A549 treated with Hydrocortisone at 1 μM for 4 hours (cell line): ENCODE measurements around the gene HSBP1L1. TPM values are rescaled to one million over a fixed set of nuclear protein-coding genes. Genes with fewer than 3 reads are reported as not detected.

ENCODE experiments used
- total RNA-seq: library from RNA; stranded (reverse); fragments of 200-300 nt; extraction: Qiagen RNA extraction; gene quantifications from 5 replicates; pipeline ENCODE4 v1.2.3, GENCODE V29; 2022

HSBP1L1 gene
- total RNA-seq, result 9.4 to 14.5 TPM (median 13.6 TPM) in 5 replicates

DNA sequence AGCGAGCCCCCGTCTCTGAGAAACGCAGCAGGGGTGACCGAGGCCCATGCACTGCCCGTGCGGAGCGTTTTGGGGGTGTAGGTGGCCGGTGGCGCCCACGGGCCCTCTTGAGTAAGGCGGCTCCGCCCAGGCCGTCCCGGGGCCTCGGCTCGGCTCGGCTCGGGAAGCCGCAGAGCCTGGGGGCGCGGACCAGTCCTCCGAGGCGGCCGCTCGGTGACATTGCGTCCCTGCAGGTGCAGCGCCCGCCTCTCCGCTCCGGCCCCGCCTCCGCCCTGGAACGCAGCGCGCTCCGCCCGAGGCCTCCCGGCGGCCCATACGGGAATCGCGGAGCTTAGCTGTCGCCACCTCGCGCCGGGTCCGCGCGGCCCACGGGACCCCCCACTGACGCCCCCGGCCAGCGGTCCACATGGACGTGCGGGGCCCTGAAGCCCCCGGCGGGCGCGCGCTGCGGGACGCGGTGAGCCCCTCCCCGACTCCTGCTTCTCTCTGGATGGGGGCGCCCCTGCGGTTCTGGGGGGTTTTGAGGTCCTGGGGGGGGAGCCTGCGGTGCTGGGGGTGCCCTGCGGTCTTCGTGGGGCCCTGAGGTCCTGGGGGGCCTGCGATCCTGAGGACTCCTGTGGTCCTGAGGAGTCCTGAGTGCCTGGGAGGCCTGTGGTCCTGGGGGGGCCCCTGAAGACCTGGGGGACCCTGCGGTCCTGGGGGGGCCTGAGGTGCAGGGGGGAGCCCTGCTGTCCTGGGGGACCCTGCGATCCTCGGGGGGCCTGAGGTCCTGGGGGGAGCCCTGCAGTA, at the start of gene HSBP1L1:
TSS of gene HSBP1L1 (plus strand) at position 314 of the 789 bp plus-strand sequence. CDS start at position 407, 93 bp downstream.

DNA sequence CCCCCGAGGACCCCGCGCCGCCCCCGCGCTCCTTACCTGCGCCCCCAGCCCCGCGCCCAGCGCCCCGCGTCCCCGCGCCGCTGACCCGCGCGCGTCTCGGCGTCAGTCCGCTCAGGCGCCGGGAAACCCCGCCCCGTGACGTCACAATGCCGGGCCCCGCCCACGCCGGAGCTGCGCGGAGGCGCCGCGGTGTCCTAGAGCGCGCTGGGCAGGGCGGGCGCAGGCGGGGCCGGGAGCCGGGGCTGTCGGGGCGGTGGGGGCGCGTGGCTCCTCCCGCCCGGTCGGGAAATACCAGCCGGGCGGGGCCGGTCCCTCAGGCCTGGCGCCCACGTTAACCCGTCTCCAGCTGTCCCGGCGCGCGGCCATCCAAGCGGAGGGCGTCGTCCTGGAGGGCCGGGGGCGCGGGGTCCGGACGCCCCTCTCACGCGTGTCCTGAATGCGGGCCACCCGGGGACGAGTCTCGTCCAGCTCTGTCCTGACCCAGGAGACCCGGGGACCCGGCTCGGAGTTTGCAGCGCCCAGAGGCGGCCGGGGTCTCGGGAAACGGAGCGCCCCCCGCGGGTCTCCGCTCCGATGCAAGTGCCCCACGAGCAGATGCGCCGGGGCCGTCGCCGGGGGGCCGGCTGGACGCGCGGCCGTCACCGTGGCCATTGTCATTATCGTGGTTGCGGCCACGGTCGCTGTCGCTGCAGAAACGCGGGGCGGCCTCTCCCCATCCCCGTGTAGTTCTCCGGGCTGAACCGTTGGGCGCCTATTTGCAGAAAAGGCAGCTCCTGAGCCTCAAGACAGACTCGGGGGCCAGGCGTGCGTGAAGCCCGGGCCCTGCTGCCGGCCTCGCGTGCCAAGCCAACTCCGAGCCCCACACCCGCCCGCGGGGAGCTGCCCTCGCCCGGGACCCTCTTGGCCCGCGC, 12.6 kb upstream of the HSBP1L1 start, which contains the start of gene SLC66A2:
TSS of gene SLC66A2 (minus strand) at position 109 of the 911 bp plus-strand sequence. CDS start 727 bp downstream, outside the sequence.

DNA sequence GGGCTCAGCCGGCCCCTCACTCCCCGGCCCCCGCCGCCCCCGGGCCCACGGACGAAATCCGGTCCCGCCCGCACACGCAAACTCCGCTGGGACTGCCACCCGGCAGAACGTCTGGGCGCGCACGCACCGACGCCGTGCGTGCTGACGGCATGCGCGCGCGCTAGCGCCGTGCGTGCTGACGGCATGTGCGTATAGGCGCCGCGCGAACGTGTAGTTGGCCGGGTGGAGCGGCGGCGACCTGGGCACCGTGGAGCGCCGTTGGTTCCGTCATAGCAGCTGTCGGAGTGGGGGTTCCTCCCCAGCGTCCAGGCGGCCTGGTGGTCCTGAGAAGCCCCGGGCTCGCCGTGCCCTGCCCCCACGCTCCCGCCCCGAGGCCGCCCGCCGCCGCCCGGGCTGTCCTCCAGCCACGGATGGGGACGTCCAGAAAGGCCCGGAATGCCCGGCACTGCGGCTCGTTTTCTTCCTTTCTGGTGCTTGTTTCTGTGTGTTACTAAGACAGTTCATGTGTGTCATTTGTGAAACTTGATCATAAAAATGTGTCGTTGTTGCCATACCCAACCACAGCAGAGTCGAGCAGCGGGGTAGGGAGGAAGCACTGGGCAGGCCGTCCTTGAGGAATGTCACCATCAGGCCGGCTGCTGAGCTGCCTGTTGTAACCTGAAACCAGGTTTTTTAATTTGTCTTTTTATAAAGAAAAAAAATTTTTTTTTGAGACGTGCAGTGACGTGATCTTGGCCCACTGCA, 24.2 kb downstream of the HSBP1L1 start, which contains the start of gene TXNL4A:
TSS of gene TXNL4A (minus strand) at position 113 of the 744 bp plus-strand sequence. CDS start 171 bp downstream, outside the sequence.

Other genes with a start within 250 kb of the HSBP1L1 start
- gene KCNG2, start 166.7 kb upstream of the HSBP1L1 start, total RNA-seq, result 0.07 TPM in 1 of 5 replicates, not detected in the others
- 14.5 to 20.6 TPM (median 19.1 TPM) in 5 replicates for gene SLC66A2, start 13.0 kb upstream of the HSBP1L1 start, total RNA-seq
- 79.3 to 157 TPM (median 142 TPM) in 5 replicates for gene TXNL4A, start 23.9 kb downstream of the HSBP1L1 start, total RNA-seq
- gene RBFA, start 69.8 kb downstream of the HSBP1L1 start, total RNA-seq, result 28.1 to 32.0 TPM (median 29.3 TPM) in 5 replicates
- gene ADNP2, start 144.6 kb downstream of the HSBP1L1 start, total RNA-seq, result 10.1 to 13.8 TPM (median 11.6 TPM) in 5 replicates